GF-D8 (cell line): Measurements from ENCODE around the gene KCNC4.

ENCODE experiments used
- DNase-seq: peaks from one replicate; lab custom pipeline; 2025; lab: John Stamatoyannopoulos, UW

Gene KCNC4

GRCh38 chr1:110212169-110213142, 2.3 kb downstream of the KCNC4 start:
- DNase-seq = no peak

- no peak for DNase-seq
Observed at GRCh38 chr1:110213143-110213540, 3.0 kb downstream of the KCNC4 start.

GRCh38 chr1:110214454-110215404, 4.6 kb downstream of the KCNC4 start:
- no peak for DNase-seq

GRCh38 chr1:110215621-110216515, 5.8 kb downstream of the KCNC4 start:
- DNase-seq = no peak

- DNase-seq = no peak
Observed at GRCh38 chr1:110216844-110217444, 6.8 kb downstream of the KCNC4 start.

- no peak for DNase-seq
Observed at GRCh38 chr1:110218137-110218536, 8.0 kb downstream of the KCNC4 start.

- DNase-seq = no peak
Observed at GRCh38 chr1:110218739-110219138, 8.6 kb downstream of the KCNC4 start.

GRCh38 chr1:110220324-110220723, 10.2 kb downstream of the KCNC4 start:
- DNase-seq = no peak

- no peak for DNase-seq
Observed at GRCh38 chr1:110221119-110221518, 11.0 kb downstream of the KCNC4 start.

- no peak for DNase-seq
Observed at GRCh38 chr1:110223127-110223526, 13.0 kb downstream of the KCNC4 start.

GRCh38 chr1:110223581-110223980, 13.5 kb downstream of the KCNC4 start:
- no peak for DNase-seq

GRCh38 chr1:110224240-110224995, 14.3 kb downstream of the KCNC4 start:
- no peak for DNase-seq

- no peak for DNase-seq
Observed at GRCh38 chr1:110225212-110225611, 15.1 kb downstream of the KCNC4 start.

- DNase-seq = no peak
Observed at GRCh38 chr1:110225756-110226404, 15.8 kb downstream of the KCNC4 start.

- no peak for DNase-seq
Observed at GRCh38 chr1:110227774-110228173, 17.7 kb downstream of the KCNC4 start.

- no peak for DNase-seq
Observed at GRCh38 chr1:110228381-110228780, 18.3 kb downstream of the KCNC4 start.

- DNase-seq = no peak
Observed at GRCh38 chr1:110228869-110229268, 18.8 kb downstream of the KCNC4 start.

- no peak for DNase-seq
Observed at GRCh38 chr1:110229348-110230001, 19.4 kb downstream of the KCNC4 start.
